PC-9 (cell line): ENCODE results near the gene PPP1R27.

Source experiments
- CTCF ChIP-seq: fragments of 200-600 bp; sonication (generic); conservative IDR thresholded peaks from 2 replicates; pipeline ENCODE4 v1.6.1; 2017; ENCODE audit warnings: mixed run types, antibody characterized with exemption, mild to moderate bottlenecking, moderate library complexity
- EZH2 ChIP-seq: fragments of 200-600 bp; sonication (generic); IDR thresholded peaks from 2 replicates; pipeline ENCODE4 v1.8.0; 2017; ENCODE audit warnings: antibody characterized with exemption, low read depth

- no peak for TF ChIP-seq CTCF
- no peak for TF ChIP-seq EZH2
Observed at GRCh38 chr17:81831563-81831956, 3.3 kb downstream of the PPP1R27 start.
